Activated naive CD4-positive, alpha-beta T cell treated with anti-CD3 and anti-CD28 coated beads for 36 hours (primary cell): Measurements from ENCODE around the gene FKBP14. TPM values are rescaled to one million over a fixed set of nuclear protein-coding genes. Genes with fewer than 3 reads are reported as not detected.
"Not testable (repeated sequence)": the region's sequence is repeated elsewhere in the genome, so short reads cannot be mapped to it uniquely, and the experiment has no call there.

Experiments used
- CTCF ChIA-PET: fragments of 350-600 bp; sonication (Branson Sonifier 250); formaldehyde crosslinking; loops from one replicate; lab custom pipeline; 2021; ENCODE audit warnings: antibody characterized with exemption; lab: Charles Lee
- DNase-seq: peaks from one replicate; pipeline ENCODE4 v3.0.0-alpha.2; 2020
- H3K27ac Mint-ChIP-seq: one replicate; pipeline ENCODE4 v1.8.0; 2021; ENCODE audit warnings: mild to moderate bottlenecking, mixed read lengths
- H3K27me3 Mint-ChIP-seq: one replicate; pipeline ENCODE4 v1.8.0; 2021; ENCODE audit warnings: low read depth, mixed read lengths
- H3K36me3 Mint-ChIP-seq: one replicate; pipeline ENCODE4 v1.8.0; 2021; ENCODE audit warnings: low read depth, mixed read lengths
- H3K4me1 Mint-ChIP-seq: one replicate; pipeline ENCODE4 v1.8.0; 2021; ENCODE audit warnings: low read depth, mixed read lengths
- H3K4me3 Mint-ChIP-seq: one replicate; pipeline ENCODE4 v1.8.0; 2021; ENCODE audit warnings: mild to moderate bottlenecking, moderate library complexity, mixed read lengths
- H3K9me3 Mint-ChIP-seq: one replicate; pipeline ENCODE4 v1.8.0; 2021; ENCODE audit warnings: mixed read lengths
- intact Hi-C: fragments of 100-400 bp; cut with micrococcal nuclease; formaldehyde crosslinking; loops from one replicate; pipeline ENCODE4 v1.15.1; 2023
- total RNA-seq, 2 experiments: library from RNA; stranded (reverse); gene quantifications; one replicate each; pipeline ENCODE4 v1.2.3, GENCODE V29; 2021

The FKBP14 gene
- total RNA-seq, 2 experiments from 2014 or later = 4.7 to 5.2 TPM

- CTCF ChIA-PET = interaction anchor here (1.2 to 1.3 kb wide), 2 partner anchors 12 to 15 kb away, joined by 3 read pairs; no protein-coding TSS in a partner anchor
- no peaks in the 10 kb centered on the region for H3K4me1 Mint-ChIP-seq
Observed at GRCh38 chr7:29968683-29969395, 57.7 kb downstream of the FKBP14 start.

GRCh38 chr7:29965030-29965429 is 61.5 kb downstream of the FKBP14 start:
- CTCF ChIA-PET = no interaction called here
- no peaks in the 10 kb centered on the region for H3K4me1 Mint-ChIP-seq
- DNase-seq = no peak
- intact Hi-C loops = no loop called here
- H3K36me3 Mint-ChIP-seq = no peaks in the 10 kb centered on the region
- H3K27me3 Mint-ChIP-seq = no peaks in the 10 kb centered on the region
- no peak overlapping the region for H3K27ac Mint-ChIP-seq
- H3K4me3 Mint-ChIP-seq = no peak overlapping the region
- H3K9me3 Mint-ChIP-seq = no peaks in the 10 kb centered on the region

More at GRCh38 chr7:29968683-29969395, 57.7 kb downstream of the FKBP14 start:
- Mint-ChIP-seq H3K9me3 (no peaks in the 10 kb centered on the region), H3K27ac (no peak overlapping the region), H3K4me3 (no peak overlapping the region), H3K27me3 (no peaks in the 10 kb centered on the region), H3K36me3 (no peaks in the 10 kb centered on the region)
- no peak for DNase-seq
- intact Hi-C loops = no loop called here

- H3K4me1 Mint-ChIP-seq = no peaks in the 10 kb centered on the region
- intact Hi-C loops = no loop called here
- DNase-seq = no peak
- peaks cover 2% of the 10 kb centered on the region for H3K27me3 Mint-ChIP-seq
- H3K9me3 Mint-ChIP-seq = no peaks in the 10 kb centered on the region
- no peak overlapping the region for H3K27ac Mint-ChIP-seq
- no peak overlapping the region for H3K4me3 Mint-ChIP-seq
- CTCF ChIA-PET = no interaction called here
- no peaks in the 10 kb centered on the region for H3K36me3 Mint-ChIP-seq
Observed at GRCh38 chr7:29962035-29962434, 64.5 kb downstream of the FKBP14 start.

- H3K4me1 Mint-ChIP-seq, H3K36me3 Mint-ChIP-seq, H3K9me3 Mint-ChIP-seq, H3K27me3 Mint-ChIP-seq, DNase-seq, H3K4me3 Mint-ChIP-seq, intact Hi-C loops, H3K27ac Mint-ChIP-seq, CTCF ChIA-PET: not testable (repeated sequence)
Observed at GRCh38 chr7:29961611-29962010, 64.9 kb downstream of the FKBP14 start.

Other genes with a start within 250 kb of the FKBP14 start
- not detected for gene WIPF3, start 220.2 kb downstream of the FKBP14 start, total RNA-seq
- 1 to 10 TPM; 1.6 to 2.4 TPM for gene SCRN1, start 36.9 kb downstream of the FKBP14 start, total RNA-seq
- gene PLEKHA8, start 1.7 kb upstream of the FKBP14 start, total RNA-seq = 10 to 100 TPM in 1 of 2 experiments, 1 to 10 TPM in 1; 8.7 to 10.1 TPM
- gene MTURN, start 108.3 kb upstream of the FKBP14 start, total RNA-seq = 1 to 10 TPM; 5.1 to 6.3 TPM